ENCODE results near the gene ZBTB7C.
"Not testable (repeated sequence)": the region's sequence is repeated elsewhere in the genome, so short reads cannot be mapped to it uniquely, and the experiment has no call there.

ZBTB7C gene

GRCh38 chr18:48408727-48409590, at the start of gene ZBTB7C:
ZBTB7C (minus strand) TSS chr18:48409383.
- peak in 33 of 58 donors; percentile 15 to 66 (median 41) for DNase-seq

- no peak for DNase-seq
Measured at GRCh38 chr18:48456838-48457237, 47.7 kb upstream of the ZBTB7C start.

GRCh38 chr18:48455555-48456478, 46.6 kb upstream of the ZBTB7C start:
- DNase-seq = no peak

- DNase-seq = no peak
Measured at GRCh38 chr18:48454261-48454757, 45.1 kb upstream of the ZBTB7C start.

- DNase-seq = peak in 1 of 58 donors; percentile 18
Measured at GRCh38 chr18:48453330-48454066, 44.3 kb upstream of the ZBTB7C start.

GRCh38 chr18:48452861-48453323, 43.7 kb upstream of the ZBTB7C start:
- DNase-seq = peak in 2 of 58 donors; percentile 20 to 34

GRCh38 chr18:48450685-48451084, 41.5 kb upstream of the ZBTB7C start:
- no peak for DNase-seq

- DNase-seq = peak in 57 of 58 donors; percentile 4 to 84 (median 69)
Measured at GRCh38 chr18:48446582-48447225, 37.5 kb upstream of the ZBTB7C start.

GRCh38 chr18:48445540-48445939, 36.4 kb upstream of the ZBTB7C start:
- DNase-seq = peak in 33 of 58 donors; percentile 6 to 65 (median 28)

- DNase-seq = no peak
Measured at GRCh38 chr18:48442761-48443160, 33.6 kb upstream of the ZBTB7C start.

GRCh38 chr18:48441405-48441881, 32.3 kb upstream of the ZBTB7C start:
- peak in 4 of 58 donors; percentile 11 to 30 (median 18) for DNase-seq

- DNase-seq = no peak
Measured at GRCh38 chr18:48440924-48441323, 31.7 kb upstream of the ZBTB7C start.

- no peak for DNase-seq
Measured at GRCh38 chr18:48436907-48437306, 27.7 kb upstream of the ZBTB7C start.

GRCh38 chr18:48434382-48434781, 25.2 kb upstream of the ZBTB7C start:
- DNase-seq = not testable (repeated sequence)

- no peak for DNase-seq
Measured at GRCh38 chr18:48433541-48433940, 24.4 kb upstream of the ZBTB7C start.

- no peak for DNase-seq
Measured at GRCh38 chr18:48430150-48430549, 21.0 kb upstream of the ZBTB7C start.

GRCh38 chr18:48428475-48429177, 19.4 kb upstream of the ZBTB7C start:
- DNase-seq = peak in 1 of 58 donors; percentile 11

GRCh38 chr18:48422947-48423378, 13.8 kb upstream of the ZBTB7C start:
- DNase-seq = no peak

GRCh38 chr18:48419277-48420022, 10.3 kb upstream of the ZBTB7C start:
- DNase-seq = no peak

Data from anterior cingulate cortex (tissue), 58 donors.